Measurements from ENCODE around the gene GINS3.

DNA sequence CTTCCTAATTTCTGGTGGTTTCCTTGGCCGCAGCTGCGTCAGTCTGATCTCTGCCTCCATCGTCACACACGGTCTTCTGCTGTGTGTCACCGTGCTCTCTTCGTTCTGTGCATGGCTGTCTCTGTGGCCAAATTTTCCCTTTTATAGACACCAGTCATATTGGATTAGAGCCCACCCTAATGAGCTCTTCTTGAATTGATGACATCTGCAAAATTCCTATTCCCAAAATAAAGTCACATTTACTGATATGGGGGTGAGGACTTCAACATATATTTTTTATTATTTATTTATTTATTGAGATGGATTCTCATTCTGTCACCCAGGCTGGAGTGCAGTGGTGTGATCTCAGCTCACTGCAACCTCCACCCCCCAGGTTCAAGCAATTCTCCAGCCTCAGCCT, 38.4 kb downstream of the GINS3 start:
- TF ChIP-seq CTCF (IDR thresholded peaks at IDR 0.05) (no peak), POLR2A (IDR thresholded peaks at IDR 0.05) (no peak), EP300 (IDR thresholded peaks at IDR 0.05) (no peak)

Data from upper lobe of left lung (tissue), 4 donors.